Epithelial cell of proximal tubule (primary cell): ENCODE data around the gene IGFBP3. TPM values are rescaled to one million over a fixed set of nuclear protein-coding genes. Genes with fewer than 3 reads are reported as not detected.

Experiments
- DNase-seq: peaks from one replicate; pipeline ENCODE4 v3.0.0-alpha.2; 2011; ENCODE audit warnings: low read depth
- H3K4me3 ChIP-seq: 2 replicates; pipeline ENCODE4 v1.5.1; 2011; ENCODE audit warnings: low read depth, mild to moderate bottlenecking, low read length
- total RNA-seq: library from RNA; depleted of rRNA; stranded (reverse); fragments of >200 nt; gene quantifications from 2 replicates; pipeline ENCODE4 v1.2.3, GENCODE V29; 2015
- TF ChIP-seq, protein P1 (sequence below): conservative IDR thresholded peaks from 2 replicates; pipeline ENCODE4 v1.5.1; 2012; ENCODE audit warnings: low read depth, mild to moderate bottlenecking, low read length

IGFBP3 gene
- total RNA-seq, 1 donor from 2014 or later = 338 TPM

DNA sequence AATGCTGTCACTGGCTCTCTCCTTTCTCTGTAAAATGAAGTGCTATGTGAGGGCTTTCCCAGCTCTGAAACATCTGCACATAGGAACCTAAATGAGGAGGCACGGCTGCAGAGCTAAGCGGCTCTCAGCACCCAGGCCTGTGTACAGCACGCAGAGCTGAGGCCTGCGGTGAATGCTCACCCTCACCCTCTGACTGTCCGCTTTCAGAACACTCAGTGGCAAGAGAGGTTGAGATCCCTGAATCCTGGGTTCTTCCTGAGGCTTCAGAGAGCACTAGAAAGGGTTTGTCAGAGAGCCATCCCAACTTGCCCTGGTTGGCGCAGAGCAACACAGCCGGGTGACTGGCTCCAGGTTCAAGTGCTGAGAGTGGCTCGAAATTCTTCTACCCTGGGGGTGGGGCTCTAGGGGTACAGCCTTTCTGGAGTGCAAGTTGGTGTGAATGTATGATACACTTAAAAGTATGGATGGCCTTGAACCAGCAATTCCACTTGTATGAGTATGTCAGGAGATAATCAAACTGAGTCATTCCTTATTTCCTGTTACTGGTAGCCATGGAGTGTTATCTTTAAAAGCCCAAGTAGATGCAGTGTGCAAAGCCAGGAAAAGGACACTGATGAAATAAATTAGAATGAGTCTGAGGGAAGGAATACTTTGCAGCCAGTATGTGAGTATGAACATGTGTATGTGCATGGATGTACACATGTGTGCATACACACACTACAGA is 46.5 kb downstream of the IGFBP3 start:
- no peak overlapping the region for H3K4me3 ChIP-seq
- TF ChIP-seq, protein P1, sequence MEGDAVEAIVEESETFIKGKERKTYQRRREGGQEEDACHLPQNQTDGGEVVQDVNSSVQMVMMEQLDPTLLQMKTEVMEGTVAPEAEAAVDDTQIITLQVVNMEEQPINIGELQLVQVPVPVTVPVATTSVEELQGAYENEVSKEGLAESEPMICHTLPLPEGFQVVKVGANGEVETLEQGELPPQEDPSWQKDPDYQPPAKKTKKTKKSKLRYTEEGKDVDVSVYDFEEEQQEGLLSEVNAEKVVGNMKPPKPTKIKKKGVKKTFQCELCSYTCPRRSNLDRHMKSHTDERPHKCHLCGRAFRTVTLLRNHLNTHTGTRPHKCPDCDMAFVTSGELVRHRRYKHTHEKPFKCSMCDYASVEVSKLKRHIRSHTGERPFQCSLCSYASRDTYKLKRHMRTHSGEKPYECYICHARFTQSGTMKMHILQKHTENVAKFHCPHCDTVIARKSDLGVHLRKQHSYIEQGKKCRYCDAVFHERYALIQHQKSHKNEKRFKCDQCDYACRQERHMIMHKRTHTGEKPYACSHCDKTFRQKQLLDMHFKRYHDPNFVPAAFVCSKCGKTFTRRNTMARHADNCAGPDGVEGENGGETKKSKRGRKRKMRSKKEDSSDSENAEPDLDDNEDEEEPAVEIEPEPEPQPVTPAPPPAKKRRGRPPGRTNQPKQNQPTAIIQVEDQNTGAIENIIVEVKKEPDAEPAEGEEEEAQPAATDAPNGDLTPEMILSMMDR = no peak
- no peak for DNase-seq

DNA sequence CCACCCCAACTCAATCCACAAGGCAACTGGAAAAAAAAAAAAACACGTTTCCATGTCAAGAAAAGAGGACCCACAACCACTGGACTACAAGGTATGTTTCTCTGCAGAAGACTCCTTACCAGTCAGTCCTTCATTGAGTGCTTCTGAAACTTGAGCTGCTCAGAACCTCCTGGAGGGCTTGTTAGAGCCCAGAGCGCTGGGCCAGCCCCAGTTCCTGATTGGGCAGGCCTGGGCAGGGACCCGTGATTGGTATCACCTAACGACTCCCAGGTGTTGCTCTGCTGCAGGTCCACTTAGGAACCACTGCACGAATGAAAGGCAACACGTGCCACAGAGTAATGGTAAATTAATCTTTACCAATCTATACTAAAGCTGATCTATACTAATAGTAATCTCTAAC is 47.7 kb downstream of the IGFBP3 start:
- no peak for DNase-seq
- TF ChIP-seq, protein P1 = no peak
- H3K4me3 ChIP-seq = no peak overlapping the region

DNA sequence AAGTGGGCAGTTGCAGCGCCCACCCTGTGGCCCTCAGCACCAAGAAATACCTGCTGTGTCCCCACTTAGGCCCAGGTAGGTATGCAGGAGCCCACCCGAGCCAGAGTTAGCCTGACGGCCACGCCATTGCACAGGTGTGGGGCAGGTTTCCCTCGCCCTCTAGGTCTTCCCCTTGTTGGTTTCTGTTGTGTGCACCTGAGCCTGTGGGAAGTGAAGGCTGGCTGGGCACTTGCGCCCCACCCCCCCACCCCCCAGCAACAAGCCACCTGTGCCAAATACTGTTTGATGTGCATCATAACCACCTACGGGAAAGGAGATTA is 48.1 kb downstream of the IGFBP3 start, which contains the start of gene CCDC201:
TSS of gene CCDC201 (minus strand) at position 48 of the 320 bp plus-strand sequence. CDS start 75 bp downstream, outside the sequence.
- H3K4me3 ChIP-seq = no peak within 1 kb of the TSS
- TF ChIP-seq, protein P1 = no peak
- no peak for DNase-seq

DNA sequence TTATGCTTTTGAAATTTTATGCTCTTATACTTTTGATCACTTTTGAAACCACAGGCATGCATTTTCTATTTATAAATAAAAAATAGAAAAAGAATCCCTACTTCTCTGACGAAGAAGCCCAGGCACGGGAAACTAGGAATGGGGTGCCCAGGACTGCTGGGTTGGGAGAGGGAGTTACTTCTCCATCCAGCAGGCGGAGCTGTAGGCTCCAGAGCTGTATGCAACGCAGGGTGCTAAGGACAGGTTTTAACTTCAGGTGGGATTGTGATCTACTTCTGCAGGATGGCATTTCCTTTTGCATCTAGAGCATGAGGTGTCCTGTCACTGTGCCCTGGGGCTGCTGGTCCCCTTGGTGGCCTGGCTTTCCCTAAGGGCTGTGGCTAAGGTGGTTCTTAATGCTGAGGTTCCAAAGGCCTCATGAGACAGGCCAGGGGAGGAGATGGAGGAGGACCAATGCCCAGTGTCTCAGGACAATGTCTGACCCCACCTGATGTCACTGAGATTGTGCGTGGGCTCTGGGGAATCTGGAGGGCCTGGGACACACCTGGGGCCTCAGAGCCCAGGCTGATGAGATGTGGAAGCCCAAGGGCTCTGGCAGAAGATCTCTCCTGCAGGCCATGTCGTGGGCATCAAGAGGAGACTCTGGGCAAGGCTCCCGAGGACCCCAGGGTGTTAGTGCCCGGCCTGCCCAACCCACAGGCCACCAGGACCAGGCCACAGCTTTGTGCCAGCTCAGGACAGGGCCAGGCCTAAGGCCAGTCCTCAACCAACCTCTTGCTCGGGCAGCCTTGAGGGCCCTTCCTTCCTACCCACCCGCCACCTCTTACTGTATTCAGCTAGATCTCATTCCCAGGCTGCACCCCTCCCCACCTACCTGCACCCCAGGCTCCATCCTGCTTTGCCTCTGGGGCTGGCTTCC is 48.7 kb downstream of the IGFBP3 start:
- TF ChIP-seq, protein P1 = peak; percentile 70
- no peak overlapping the region for H3K4me3 ChIP-seq
- no peak for DNase-seq

DNA sequence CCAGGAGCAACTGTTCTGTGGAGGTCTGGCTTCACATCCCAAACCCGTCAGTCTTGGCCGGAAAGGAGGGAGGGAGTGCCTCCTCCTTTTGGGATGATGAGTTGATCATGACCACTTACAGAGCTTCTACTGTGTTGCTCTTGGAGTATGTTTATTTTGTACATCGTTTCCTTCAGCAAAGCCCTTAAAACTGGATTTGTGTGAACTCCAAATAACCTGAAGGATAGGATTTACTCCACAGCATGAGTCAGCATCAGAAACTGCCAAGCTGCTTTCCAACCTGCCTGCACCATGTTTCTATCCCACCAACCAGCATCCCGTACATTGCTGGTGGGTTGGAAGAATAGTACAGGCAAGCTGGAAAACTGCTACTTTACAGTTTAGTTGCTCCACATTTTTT is 51.6 kb downstream of the IGFBP3 start:
- DNase-seq = no peak
- TF ChIP-seq, protein P1 = no peak
- H3K4me3 ChIP-seq = no peak overlapping the region

DNA sequence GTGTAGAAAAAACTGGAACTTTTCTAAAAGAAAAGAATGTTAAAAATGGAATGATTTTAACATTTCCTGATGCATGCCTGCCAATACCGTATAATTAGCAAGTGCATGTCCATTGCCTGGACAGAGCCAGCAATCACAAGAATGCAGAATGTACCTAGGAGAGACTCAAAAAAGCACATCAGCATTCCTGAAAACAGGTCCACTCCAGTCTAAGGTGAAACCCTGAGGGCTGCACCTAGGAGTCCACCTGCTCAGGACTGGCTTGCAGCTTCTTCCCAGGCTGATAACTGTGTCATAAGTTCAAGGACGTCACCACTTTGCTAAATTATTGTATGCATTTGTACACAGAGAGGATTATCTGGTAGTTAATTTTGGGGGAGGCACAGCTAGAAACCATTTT is 53.6 kb downstream of the IGFBP3 start:
- no peak for DNase-seq
- H3K4me3 ChIP-seq = no peak overlapping the region
- TF ChIP-seq, protein P1 = no peak
